ENCODE data around the gene RMND5B. TPM values are rescaled to one million over a fixed set of nuclear protein-coding genes. Genes with fewer than 3 reads are reported as not detected.

The RMND5B gene
- total RNA-seq, 2 donors from 2014 or later = 19.9 to 29.2 TPM

GRCh38 chr5:178150977-178151734 lies 20.3 kb downstream of the RMND5B start:
- ATAC-seq (no peak), DNase-seq (ENCODE audit: low spot score) (no peak)
- H3K9me3 Mint-ChIP-seq = no peaks in the 10 kb centered on the region
- peaks cover 10% of the 10 kb centered on the region for H3K36me3 Mint-ChIP-seq
- H3K4me3 Mint-ChIP-seq = peak overlapping the region; percentile 53
- no peaks in the 10 kb centered on the region for H3K27me3 Mint-ChIP-seq
- H3K27ac Mint-ChIP-seq = peak overlapping the region; percentile 51 to 60
- H3K4me1 Mint-ChIP-seq (ENCODE audit: low read depth in 2 of 2) = peaks cover 28 to 42% of the 10 kb centered on the region in 2 donors

GRCh38 chr5:178152491-178153444 lies 22.0 kb downstream of the RMND5B start:
- DNase-seq (ENCODE audit: low spot score) (no peak), ATAC-seq (no peak)
- Mint-ChIP-seq H3K27me3 (no peaks in the 10 kb centered on the region), H3K4me3 (peak overlapping the region; percentile 88), H3K9me3 (no peaks in the 10 kb centered on the region), H3K27ac (peak overlapping the region; percentile 50 to 93), H3K36me3 (peaks cover 10% of the 10 kb centered on the region), H3K4me1 (ENCODE audit: low read depth in 2 of 2) (peaks cover 28 to 39% of the 10 kb centered on the region in 2 donors)

GRCh38 chr5:178153530-178154340 lies 22.9 kb downstream of the RMND5B start, which contains the start of gene NHP2:
TSS of gene NHP2 (minus strand) at chr5:178153885. CDS start at chr5:178153817, 68 bp downstream.
- H3K36me3 Mint-ChIP-seq = peaks cover 4% of the 10 kb centered on the region
- ATAC-seq (peak; percentile 100), DNase-seq (ENCODE audit: low spot score) (peak; percentile 97)
- H3K9me3 Mint-ChIP-seq = no peaks in the 10 kb centered on the region
- H3K4me3 Mint-ChIP-seq = peak within 1 kb of the TSS; percentile 88
- peaks cover 28 to 34% of the 10 kb centered on the region in 2 donors for H3K4me1 Mint-ChIP-seq (ENCODE audit: low read depth in 2 of 2)
- no peaks in the 10 kb centered on the region for H3K27me3 Mint-ChIP-seq
- H3K27ac Mint-ChIP-seq = peak within 1 kb of the TSS; percentile 50 to 93

- Mint-ChIP-seq H3K36me3 (peaks cover 4% of the 10 kb centered on the region), H3K4me3 (no peak overlapping the region), H3K27ac (no peak overlapping the region), H3K9me3 (no peaks in the 10 kb centered on the region), H3K27me3 (no peaks in the 10 kb centered on the region), H3K4me1 (ENCODE audit: low read depth in 2 of 2) (peaks cover 25 to 31% of the 10 kb centered on the region in 2 donors)
- no peak for DNase-seq (ENCODE audit: low spot score)
- no peak for ATAC-seq
Measured at GRCh38 chr5:178155065-178155464, 24.3 kb downstream of the RMND5B start.

GRCh38 chr5:178160176-178160575 lies 29.4 kb downstream of the RMND5B start:
- ATAC-seq (no peak), DNase-seq (ENCODE audit: low spot score) (no peak)
- Mint-ChIP-seq H3K4me1 (ENCODE audit: low read depth in 2 of 2) (peaks cover 3 to 7% of the 10 kb centered on the region in 2 donors), H3K27me3 (peaks cover 21 to 23% of the 10 kb centered on the region in 2 donors), H3K9me3 (no peaks in the 10 kb centered on the region), H3K36me3 (no peaks in the 10 kb centered on the region), H3K4me3 (no peak overlapping the region), H3K27ac (no peak overlapping the region)

- Mint-ChIP-seq H3K4me3 (no peak overlapping the region), H3K27ac (no peak overlapping the region)
Measured at GRCh38 chr5:178162481-178162880, 31.7 kb downstream of the RMND5B start.

GRCh38 chr5:178163772-178164735 lies 33.2 kb downstream of the RMND5B start:
- H3K36me3 Mint-ChIP-seq = no peaks in the 10 kb centered on the region
- ATAC-seq = peak; percentile 95 to 96
- H3K4me1 Mint-ChIP-seq (ENCODE audit: low read depth in 2 of 2) = peaks cover 3 to 7% of the 10 kb centered on the region in 2 donors

More at GRCh38 chr5:178162481-178162880, 31.7 kb downstream of the RMND5B start:
- ATAC-seq (no peak), DNase-seq (ENCODE audit: low spot score) (no peak)
- peaks cover 3 to 7% of the 10 kb centered on the region in 2 donors for H3K4me1 Mint-ChIP-seq (ENCODE audit: low read depth in 2 of 2)
- peaks cover 23% of the 10 kb centered on the region in 2 donors for H3K27me3 Mint-ChIP-seq
- no peaks in the 10 kb centered on the region for H3K9me3 Mint-ChIP-seq
- no peaks in the 10 kb centered on the region for H3K36me3 Mint-ChIP-seq

GRCh38 chr5:178165581-178165980 lies 34.8 kb downstream of the RMND5B start:
- Mint-ChIP-seq H3K27ac (no peak overlapping the region), H3K4me3 (no peak overlapping the region), H3K4me1 (ENCODE audit: low read depth in 2 of 2) (peaks cover 3 to 7% of the 10 kb centered on the region in 2 donors), H3K36me3 (no peaks in the 10 kb centered on the region), H3K27me3 (peaks cover 26 to 30% of the 10 kb centered on the region in 2 donors), H3K9me3 (no peaks in the 10 kb centered on the region)
- DNase-seq (ENCODE audit: low spot score) (no peak), ATAC-seq (no peak)

More at GRCh38 chr5:178163772-178164735, 33.2 kb downstream of the RMND5B start:
- DNase-seq (ENCODE audit: low spot score) = peak; percentile 88
- H3K27me3 Mint-ChIP-seq = peaks cover 23% of the 10 kb centered on the region in 2 donors
- H3K9me3 Mint-ChIP-seq = no peaks in the 10 kb centered on the region
- no peak overlapping the region for H3K27ac Mint-ChIP-seq
- peak overlapping the region; percentile 1 for H3K4me3 Mint-ChIP-seq

- no peaks in the 10 kb centered on the region for H3K9me3 Mint-ChIP-seq
- DNase-seq (ENCODE audit: low spot score) (no peak), ATAC-seq (no peak)
- H3K4me1 Mint-ChIP-seq (ENCODE audit: low read depth in 2 of 2) = no peaks in the 10 kb centered on the region
- no peak overlapping the region for H3K4me3 Mint-ChIP-seq
- no peak overlapping the region for H3K27ac Mint-ChIP-seq
- H3K27me3 Mint-ChIP-seq = peaks cover 3 to 7% of the 10 kb centered on the region in 2 donors
- H3K36me3 Mint-ChIP-seq = no peaks in the 10 kb centered on the region
Measured at GRCh38 chr5:178170455-178170854, 39.6 kb downstream of the RMND5B start.

- DNase-seq (ENCODE audit: low spot score) (no peak), ATAC-seq (no peak)
- no peaks in the 10 kb centered on the region for H3K4me1 Mint-ChIP-seq (ENCODE audit: low read depth in 2 of 2)
- H3K27ac Mint-ChIP-seq = no peak overlapping the region
- no peaks in the 10 kb centered on the region for H3K9me3 Mint-ChIP-seq
- no peaks in the 10 kb centered on the region for H3K36me3 Mint-ChIP-seq
- peaks cover 6 to 10% of the 10 kb centered on the region in 2 donors for H3K27me3 Mint-ChIP-seq
- no peak overlapping the region for H3K4me3 Mint-ChIP-seq
Measured at GRCh38 chr5:178174456-178174855, 43.6 kb downstream of the RMND5B start.

GRCh38 chr5:178176791-178177190 lies 46.0 kb downstream of the RMND5B start:
- no peak overlapping the region for H3K4me3 Mint-ChIP-seq
- H3K9me3 Mint-ChIP-seq = no peaks in the 10 kb centered on the region
- no peak overlapping the region for H3K27ac Mint-ChIP-seq
- H3K27me3 Mint-ChIP-seq = peaks cover 8 to 15% of the 10 kb centered on the region in 2 donors
- DNase-seq (ENCODE audit: low spot score) = no peak
- no peak for ATAC-seq
- no peaks in the 10 kb centered on the region for H3K36me3 Mint-ChIP-seq
- no peaks in the 10 kb centered on the region for H3K4me1 Mint-ChIP-seq (ENCODE audit: low read depth in 2 of 2)

- Mint-ChIP-seq H3K27ac (no peak overlapping the region), H3K4me1 (ENCODE audit: low read depth in 2 of 2) (peaks cover 0 to 5% of the 10 kb centered on the region in 2 donors), H3K4me3 (no peak overlapping the region), H3K9me3 (no peaks in the 10 kb centered on the region), H3K27me3 (peaks cover 10 to 15% of the 10 kb centered on the region in 2 donors), H3K36me3 (no peaks in the 10 kb centered on the region)
- ATAC-seq (no peak), DNase-seq (ENCODE audit: low spot score) (no peak)
Measured at GRCh38 chr5:178177569-178177968, 46.8 kb downstream of the RMND5B start.
